LNCAP (cell line): ENCODE results near the gene ZNF319.

Experiments used
- CTCF ChIP-seq: fragments of 450-650 bp; IDR thresholded peaks from 2 replicates; pipeline ENCODE4 v1.5.1; 2017; ENCODE audit warnings: mild to moderate bottlenecking

ZNF319 gene

GRCh38 chr16:57995721-57996405, 4.6 kb downstream of the ZNF319 start:
- no peak for TF ChIP-seq CTCF

GRCh38 chr16:57994778-57995177, 5.7 kb downstream of the ZNF319 start:
- TF ChIP-seq CTCF: peak; percentile 33; the same call in 1 of the 2 replicates

GRCh38 chr16:57994361-57994760, 6.1 kb downstream of the ZNF319 start:
- no peak for TF ChIP-seq CTCF

GRCh38 chr16:57993897-57994296, 6.6 kb downstream of the ZNF319 start:
- TF ChIP-seq CTCF: no peak

GRCh38 chr16:57993438-57993837, 7.0 kb downstream of the ZNF319 start:
- TF ChIP-seq CTCF: no peak

GRCh38 chr16:57992084-57992483, 8.4 kb downstream of the ZNF319 start:
- no peak for TF ChIP-seq CTCF

GRCh38 chr16:57991551-57992059, 8.9 kb downstream of the ZNF319 start:
- TF ChIP-seq CTCF: no peak
